SH-SY5Y (cell line): ENCODE data around the gene AMBRA1.

Experiments used
- GATA2 ChIP-seq: IDR thresholded peaks from 2 replicates; pipeline ENCODE4 v1.6.1; 2011; ENCODE audit warnings: mild to moderate bottlenecking, low read depth, low read length
- GATA3 ChIP-seq: IDR thresholded peaks from 2 replicates; pipeline ENCODE4 v1.6.1; 2011; ENCODE audit warnings: low read depth, mild to moderate bottlenecking, low read length, moderate library complexity

DNA sequence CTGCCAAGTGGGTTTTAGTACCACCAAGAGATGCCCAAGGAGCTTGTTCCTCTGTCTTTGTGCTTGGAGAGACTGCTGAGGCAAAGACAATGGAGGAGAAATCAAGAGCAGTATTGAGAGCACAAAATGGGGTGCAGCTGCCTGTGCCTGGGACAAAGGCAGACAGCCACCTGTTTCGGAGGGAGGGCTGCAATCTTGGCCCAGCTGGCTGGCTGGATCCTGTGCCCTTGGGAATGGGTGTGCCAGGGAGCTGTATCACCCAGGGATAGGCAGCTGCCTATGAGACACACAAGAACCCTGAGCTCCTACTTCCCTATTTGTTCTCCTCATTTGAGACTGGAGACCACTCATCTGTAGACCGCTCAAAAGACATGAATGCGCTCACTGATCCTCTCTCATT lies 178.9 kb downstream of the AMBRA1 start:
- TF ChIP-seq GATA2 (no peak), GATA3 (no peak)
